ENCODE data around the gene EIF6. TPM values are rescaled to one million over a fixed set of nuclear protein-coding genes. Genes with fewer than 3 reads are reported as not detected.

The EIF6 gene
- total and polyA plus RNA-seq, 3 donors from 2014 or later: 84.3 to 142 (median 90.6) TPM

GRCh38 chr20:35240083-35240810 lies 44.3 kb downstream of the EIF6 start:
- Histone ChIP-seq H3K9me3 (no peaks in the 10 kb centered on the region), H3K4me3 (no peak overlapping the region), H3K36me3 (ENCODE audit: low read depth, missing control alignments) (no peaks in the 10 kb centered on the region), H3K27me3 (no peaks in the 10 kb centered on the region), H3K27ac (no peak overlapping the region), H3K4me1 (no peaks in the 10 kb centered on the region)
- no peak for TF ChIP-seq CTCF (IDR thresholded peaks at IDR 0.05)
- no peak for TF ChIP-seq POLR2A (IDR thresholded peaks at IDR 0.05)
- intact Hi-C loops (cut with DNase I; ENCODE audit: low total_unique reads): no loop called here
- no peak for DNase-seq
- 76 to 82% methylated on average over 5 of the region's 5 CpGs for WGBS, 2 donors

GRCh38 chr20:35238735-35239134 lies 45.8 kb downstream of the EIF6 start:
- Histone ChIP-seq H3K27ac (no peak overlapping the region), H3K4me1 (no peaks in the 10 kb centered on the region), H3K9me3 (no peaks in the 10 kb centered on the region), H3K4me3 (no peak overlapping the region), H3K27me3 (no peaks in the 10 kb centered on the region), H3K36me3 (ENCODE audit: low read depth, missing control alignments) (no peaks in the 10 kb centered on the region)
- intact Hi-C loops (cut with DNase I; ENCODE audit: low total_unique reads): no loop called here
- 84 to 91% methylated on average over 5 of the region's 5 CpGs for WGBS, 2 donors
- TF ChIP-seq CTCF (IDR thresholded peaks at IDR 0.05) (no peak), POLR2A (IDR thresholded peaks at IDR 0.05) (no peak)
- no peak for DNase-seq

- intact Hi-C loops (cut with DNase I; ENCODE audit: low total_unique reads): no loop called here
- Histone ChIP-seq H3K36me3 (ENCODE audit: low read depth, missing control alignments) (no peaks in the 10 kb centered on the region), H3K9me3 (no peaks in the 10 kb centered on the region), H3K4me1 (no peaks in the 10 kb centered on the region), H3K27me3 (no peaks in the 10 kb centered on the region), H3K4me3 (no peak overlapping the region), H3K27ac (no peak overlapping the region)
- no peak for DNase-seq
- WGBS, 2 donors: 83 to 90% methylated on average over 4 of the region's 4 CpGs
- TF ChIP-seq POLR2A (IDR thresholded peaks at IDR 0.05) (no peak), CTCF (IDR thresholded peaks at IDR 0.05) (no peak)
These were observed 46.4 kb downstream of the EIF6 start for GRCh38 chr20:35238170-35238569.

- Histone ChIP-seq H3K9me3 (no peaks in the 10 kb centered on the region), H3K27me3 (no peaks in the 10 kb centered on the region)
- intact Hi-C loops (cut with DNase I; ENCODE audit: low total_unique reads): no loop called here
These were observed 47.1 kb downstream of the EIF6 start for GRCh38 chr20:35237486-35237885.

More at GRCh38 chr20:35237486-35237885, 47.1 kb downstream of the EIF6 start:
- no peak for TF ChIP-seq POLR2A (IDR thresholded peaks at IDR 0.05)
- no peak for TF ChIP-seq CTCF (IDR thresholded peaks at IDR 0.05)
- Histone ChIP-seq H3K4me3 (no peak overlapping the region), H3K27ac (no peak overlapping the region), H3K36me3 (ENCODE audit: low read depth, missing control alignments) (no peaks in the 10 kb centered on the region), H3K4me1 (no peaks in the 10 kb centered on the region)
- DNase-seq: no peak
